B cell (primary cell): ENCODE measurements around the gene HSD17B12.

Experiments
- EZH2 ChIP-seq: IDR thresholded peaks from 2 replicates; pipeline ENCODE4 v1.6.1; 2012; ENCODE audit warnings: borderline replicate concordance, low read depth, mild to moderate bottlenecking, moderate library complexity, low read length; ENCODE audit not compliant: insufficient read depth, poor library complexity, severe bottlenecking
- TF ChIP-seq, protein P1 (sequence below): fragments of 200-600 bp; IDR thresholded peaks from one replicate; pipeline ENCODE4 v1.8.0; 2022; ENCODE audit warnings: antibody characterized with exemption, mild to moderate bottlenecking

DNA sequence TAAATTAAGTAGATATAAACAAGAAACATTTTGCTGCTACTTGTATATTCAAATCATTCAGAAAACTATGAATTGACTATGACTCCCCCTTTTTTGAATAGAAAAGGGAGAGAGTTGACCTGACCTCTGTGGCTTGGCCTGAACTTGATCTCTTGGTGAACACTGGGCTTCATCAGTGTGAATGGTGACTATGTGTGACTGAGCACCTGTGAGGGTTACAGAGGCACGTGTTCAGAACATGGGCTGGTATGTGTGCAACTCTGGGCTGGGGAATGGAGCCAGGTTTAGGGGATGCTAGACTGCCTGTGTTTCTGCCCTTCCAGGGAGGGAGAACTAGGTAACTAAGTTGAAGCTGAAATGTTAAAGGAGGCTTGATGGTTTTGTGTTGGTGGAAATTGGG is 29.2 kb downstream of the HSD17B12 start:
- TF ChIP-seq, protein P1, sequence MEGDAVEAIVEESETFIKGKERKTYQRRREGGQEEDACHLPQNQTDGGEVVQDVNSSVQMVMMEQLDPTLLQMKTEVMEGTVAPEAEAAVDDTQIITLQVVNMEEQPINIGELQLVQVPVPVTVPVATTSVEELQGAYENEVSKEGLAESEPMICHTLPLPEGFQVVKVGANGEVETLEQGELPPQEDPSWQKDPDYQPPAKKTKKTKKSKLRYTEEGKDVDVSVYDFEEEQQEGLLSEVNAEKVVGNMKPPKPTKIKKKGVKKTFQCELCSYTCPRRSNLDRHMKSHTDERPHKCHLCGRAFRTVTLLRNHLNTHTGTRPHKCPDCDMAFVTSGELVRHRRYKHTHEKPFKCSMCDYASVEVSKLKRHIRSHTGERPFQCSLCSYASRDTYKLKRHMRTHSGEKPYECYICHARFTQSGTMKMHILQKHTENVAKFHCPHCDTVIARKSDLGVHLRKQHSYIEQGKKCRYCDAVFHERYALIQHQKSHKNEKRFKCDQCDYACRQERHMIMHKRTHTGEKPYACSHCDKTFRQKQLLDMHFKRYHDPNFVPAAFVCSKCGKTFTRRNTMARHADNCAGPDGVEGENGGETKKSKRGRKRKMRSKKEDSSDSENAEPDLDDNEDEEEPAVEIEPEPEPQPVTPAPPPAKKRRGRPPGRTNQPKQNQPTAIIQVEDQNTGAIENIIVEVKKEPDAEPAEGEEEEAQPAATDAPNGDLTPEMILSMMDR = no peak
- TF ChIP-seq EZH2 = no peak
